NCI-H460 (cell line): ENCODE results near the gene ZDHHC24. TPM values are rescaled to one million over a fixed set of nuclear protein-coding genes. Genes with fewer than 3 reads are reported as not detected.
"Not testable (repeated sequence)": the region's sequence is repeated elsewhere in the genome, so short reads cannot be mapped to it uniquely, and the experiment has no call there.

Source experiments
- DNase-seq: peaks from one replicate; pipeline ENCODE4 v3.0.0-alpha.2; 2016; ENCODE audit warnings: low read depth; ENCODE audit errors: extremely low read depth
- polyA plus RNA-seq: library from polyadenylated mRNA; depleted of rRNA; stranded (reverse); fragments of >200 nt; gene quantifications from 2 replicates; pipeline ENCODE4 v1.2.3, GENCODE V29; 2014; cell fraction: nucleus; rRNA removed
- total RNA-seq: library from RNA; depleted of rRNA; stranded (reverse); fragments of >200 nt; shearing (Covaris generic); gene quantifications from 2 replicates; pipeline ENCODE4 v1.2.3, GENCODE V29; 2014; rRNA removed

ZDHHC24 gene, protein sequence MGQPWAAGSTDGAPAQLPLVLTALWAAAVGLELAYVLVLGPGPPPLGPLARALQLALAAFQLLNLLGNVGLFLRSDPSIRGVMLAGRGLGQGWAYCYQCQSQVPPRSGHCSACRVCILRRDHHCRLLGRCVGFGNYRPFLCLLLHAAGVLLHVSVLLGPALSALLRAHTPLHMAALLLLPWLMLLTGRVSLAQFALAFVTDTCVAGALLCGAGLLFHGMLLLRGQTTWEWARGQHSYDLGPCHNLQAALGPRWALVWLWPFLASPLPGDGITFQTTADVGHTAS
- 8.0 and 13.7 TPM in 2 replicates for total RNA-seq
- polyA plus RNA-seq, result 14.5 and 23.2 TPM in 2 replicates

DNA sequence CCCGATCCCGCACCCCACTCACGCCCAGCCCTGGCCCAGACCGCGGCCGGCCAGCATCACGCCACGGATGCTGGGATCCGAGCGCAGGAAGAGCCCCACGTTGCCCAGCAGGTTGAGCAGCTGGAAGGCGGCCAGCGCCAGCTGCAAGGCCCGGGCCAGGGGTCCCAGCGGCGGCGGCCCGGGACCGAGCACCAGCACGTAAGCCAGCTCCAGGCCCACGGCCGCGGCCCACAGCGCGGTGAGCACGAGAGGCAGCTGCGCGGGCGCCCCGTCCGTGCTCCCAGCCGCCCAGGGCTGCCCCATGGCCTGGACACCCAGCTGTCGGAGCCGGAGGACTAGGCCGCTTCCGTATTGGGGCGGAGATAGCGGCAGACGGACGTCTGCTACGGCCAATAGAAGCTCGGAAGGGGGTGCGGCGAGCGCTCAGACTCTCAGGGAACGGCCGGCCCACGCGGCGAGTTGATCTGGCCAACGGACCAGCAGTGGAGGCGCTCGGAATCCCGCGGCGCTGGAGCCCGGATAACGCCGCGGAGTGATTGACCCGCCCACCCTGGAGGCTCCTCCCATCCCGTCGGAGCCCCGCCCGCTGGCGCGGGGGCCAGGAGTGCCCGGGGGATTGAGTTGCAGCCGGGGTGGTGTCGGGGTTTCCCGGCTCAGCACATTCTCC lies at the start of gene ZDHHC24:
Gene ZDHHC24, minus strand, starts transcription at position 348 of the 667 bp plus-strand sequence. Its CDS starts 45 bp downstream, at position 303.
- peak; percentile 94 for DNase-seq

DNA sequence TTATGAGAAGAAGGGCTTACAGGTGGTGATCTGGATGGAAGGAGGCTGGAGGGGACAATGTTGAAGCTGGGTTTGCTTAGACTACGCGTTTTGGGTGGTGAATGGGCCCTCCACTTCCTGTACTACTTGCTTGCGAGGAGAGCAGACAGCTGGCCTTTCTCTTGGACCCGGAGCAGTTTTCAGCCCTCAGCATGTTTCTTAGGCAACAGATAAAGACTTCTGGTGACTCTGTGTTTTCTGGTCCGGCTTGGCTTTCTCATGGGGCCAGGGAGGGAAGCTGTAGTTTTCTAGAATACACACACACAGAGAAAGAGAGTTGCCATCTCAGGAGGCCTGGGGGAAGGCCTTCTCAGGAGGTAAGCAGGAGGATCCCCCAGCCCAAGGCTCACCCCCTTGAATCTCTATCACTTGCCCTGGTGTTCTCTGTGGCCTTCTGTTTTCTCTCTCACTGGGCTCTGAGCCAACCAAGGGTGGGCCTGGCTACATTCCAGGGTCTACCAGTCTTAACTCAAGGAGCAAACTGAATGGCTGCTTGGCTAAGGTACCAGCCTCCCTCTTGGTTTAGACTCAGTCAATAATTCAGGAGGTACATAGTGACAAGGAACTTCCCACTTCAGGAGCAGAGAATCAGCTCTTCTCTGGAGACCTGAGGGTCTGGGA lies 49.5 kb upstream of the ZDHHC24 start:
- DNase-seq, result no peak

DNA sequence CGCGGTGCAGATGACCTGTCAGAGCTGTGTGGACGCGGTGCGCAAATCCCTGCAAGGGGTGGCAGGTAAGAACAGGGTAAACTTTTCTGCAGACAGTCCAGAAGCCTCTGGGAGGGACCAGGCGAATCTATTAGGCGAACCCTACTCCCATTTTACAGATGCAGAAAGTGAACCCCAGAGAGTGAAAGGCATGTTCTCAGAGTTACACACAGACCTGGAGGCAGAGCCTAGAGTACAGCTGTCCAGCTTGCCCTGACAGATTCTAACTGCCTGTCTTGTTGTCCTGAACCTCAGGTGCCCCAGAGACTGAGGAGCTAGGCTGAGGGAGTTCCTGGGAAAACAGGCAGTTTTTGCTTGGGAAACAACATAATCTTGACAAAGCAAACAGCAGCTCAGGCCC lies 47.8 kb upstream of the ZDHHC24 start:
- DNase-seq, result no peak

DNA sequence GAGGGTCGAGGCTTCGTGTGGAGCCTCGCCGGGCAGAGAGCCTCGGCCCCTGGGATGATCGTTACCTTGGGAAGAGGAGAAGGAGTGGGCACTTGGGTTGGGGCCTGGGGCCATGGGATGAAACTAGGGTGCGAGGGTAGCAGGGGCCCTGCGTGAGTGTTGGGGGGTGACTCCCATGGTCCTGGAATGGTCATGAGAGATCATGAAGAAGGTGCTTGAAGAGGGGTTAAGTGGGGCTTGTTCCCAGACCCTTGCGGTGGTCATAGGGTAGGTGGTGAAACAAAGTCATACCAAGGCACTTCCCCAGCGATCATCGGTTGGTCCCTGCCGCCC lies 47.4 kb upstream of the ZDHHC24 start:
- DNase-seq, result no peak

DNA sequence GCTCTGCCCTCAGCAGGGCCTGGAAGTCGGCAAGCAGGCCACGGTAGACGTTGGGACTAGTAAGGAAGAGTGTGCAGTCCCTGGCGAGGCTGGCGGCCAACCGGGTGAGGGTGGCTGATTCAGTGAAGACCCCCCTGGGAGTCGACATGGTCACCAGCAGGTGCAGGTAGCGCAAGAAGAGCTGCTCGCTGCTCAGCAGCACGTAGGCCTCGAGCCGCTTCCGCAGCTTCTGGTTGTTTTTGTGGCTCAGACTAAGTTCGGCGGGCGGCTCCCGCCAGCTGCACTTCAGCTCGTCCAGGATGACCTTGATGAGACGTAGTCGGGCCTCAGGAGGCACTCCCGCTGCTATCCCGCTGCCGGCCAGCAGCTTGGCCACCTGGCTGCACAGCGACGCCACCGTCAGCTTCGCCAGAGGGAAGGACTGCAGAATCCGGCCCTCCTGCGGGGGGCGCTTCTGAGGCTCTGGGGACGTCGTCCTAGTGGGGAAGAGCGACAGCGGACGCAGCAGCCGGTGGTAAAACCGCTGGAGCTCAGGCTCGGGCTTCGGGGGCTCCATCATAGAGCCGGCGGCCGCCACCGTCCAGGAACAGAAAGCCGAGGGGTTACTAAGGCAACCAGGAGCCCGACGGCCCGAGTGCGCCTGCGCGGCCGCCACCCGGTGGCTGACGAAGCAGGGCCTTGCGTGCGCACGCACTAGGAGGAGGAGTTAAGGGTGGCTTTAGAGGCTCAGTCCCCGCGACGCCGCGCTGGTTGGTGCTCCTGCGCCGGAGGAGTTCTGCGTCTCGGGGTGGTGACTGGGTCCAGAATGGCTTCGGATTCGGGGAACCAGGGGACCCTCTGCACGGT lies 46.8 kb upstream of the ZDHHC24 start, which contains the start of the genes CCDC87 and CCS:
Gene CCDC87, minus strand, starts transcription at position 607 of the 846 bp plus-strand sequence. Its CDS starts 48 bp downstream, at position 559.
Gene CCS, plus strand, starts transcription at position 729 of the 846 bp plus-strand sequence. Its CDS starts 77 bp downstream, at position 806.
- DNase-seq, result peak; percentile 90

DNA sequence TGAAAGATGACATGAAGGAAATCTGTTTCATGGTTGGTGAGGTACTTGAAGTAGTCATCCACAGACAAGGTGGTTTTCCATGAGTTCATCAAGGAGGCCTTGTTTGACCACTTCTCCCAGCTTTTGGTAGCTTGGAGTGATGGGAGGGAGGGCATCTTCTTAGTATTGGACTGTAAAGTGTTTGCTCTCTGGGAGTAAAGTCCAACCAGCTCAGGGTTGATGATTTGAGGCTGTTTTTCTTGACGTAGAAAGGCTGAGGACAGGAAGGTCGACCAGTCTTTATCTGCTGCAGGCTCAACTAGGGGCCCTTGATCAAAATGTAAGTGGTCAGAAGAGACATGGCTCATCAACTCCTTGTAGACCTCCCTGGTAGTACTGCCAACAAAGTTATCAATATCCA lies 45.3 kb upstream of the ZDHHC24 start:
- no peak for DNase-seq

DNA sequence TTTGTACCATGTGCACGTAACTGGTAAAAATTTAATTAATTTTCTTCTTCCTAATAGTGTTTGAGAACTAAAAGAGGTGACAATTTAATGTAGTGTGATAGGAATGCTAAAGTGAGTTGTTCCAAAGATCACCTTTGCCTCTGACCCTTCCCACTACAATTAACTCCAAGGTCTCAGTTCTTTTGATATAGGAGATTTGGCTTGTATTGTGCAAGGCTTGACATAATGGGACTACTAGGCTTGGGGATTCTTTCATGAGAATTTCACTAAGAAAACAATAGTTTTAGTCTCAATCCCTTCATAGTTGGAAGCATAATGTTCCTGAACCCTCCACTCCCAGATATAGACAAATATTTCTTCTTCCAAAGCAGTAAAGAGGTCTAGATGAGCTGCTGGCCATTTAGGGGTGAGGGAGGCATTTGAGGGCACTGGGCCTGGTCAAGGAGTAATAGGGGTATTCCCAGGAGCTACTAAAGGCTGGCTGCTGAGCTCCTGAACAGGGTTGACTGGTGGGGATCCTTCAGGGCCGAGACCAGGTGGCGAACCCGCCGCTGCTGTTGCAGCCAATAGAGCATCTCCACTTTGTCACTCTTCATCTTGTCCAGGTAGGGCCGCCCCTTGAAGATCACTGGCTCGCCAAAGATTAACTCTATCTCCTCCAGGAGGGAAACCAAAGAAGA lies 44.3 kb upstream of the ZDHHC24 start:
- DNase-seq, result no peak

DNA sequence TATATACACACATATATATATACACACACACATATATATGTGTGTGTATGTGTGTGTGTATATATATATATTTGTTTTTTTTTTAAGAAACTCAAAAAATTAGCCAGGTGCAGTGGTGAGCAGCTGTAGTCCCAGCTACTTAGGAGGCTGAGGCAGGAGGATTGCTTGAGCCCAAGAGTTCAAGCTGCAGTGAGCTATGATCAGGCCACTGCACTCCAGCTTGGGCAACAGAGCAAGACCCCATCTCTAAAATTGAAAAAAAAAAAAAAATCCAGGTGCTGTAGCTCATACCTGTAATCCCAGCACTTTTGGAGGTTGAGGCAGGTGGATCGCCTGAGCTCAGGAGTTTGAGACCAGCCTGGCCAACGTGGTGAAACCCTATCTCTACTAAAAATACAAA lies 43.5 kb upstream of the ZDHHC24 start:
- not testable (repeated sequence) for DNase-seq

DNA sequence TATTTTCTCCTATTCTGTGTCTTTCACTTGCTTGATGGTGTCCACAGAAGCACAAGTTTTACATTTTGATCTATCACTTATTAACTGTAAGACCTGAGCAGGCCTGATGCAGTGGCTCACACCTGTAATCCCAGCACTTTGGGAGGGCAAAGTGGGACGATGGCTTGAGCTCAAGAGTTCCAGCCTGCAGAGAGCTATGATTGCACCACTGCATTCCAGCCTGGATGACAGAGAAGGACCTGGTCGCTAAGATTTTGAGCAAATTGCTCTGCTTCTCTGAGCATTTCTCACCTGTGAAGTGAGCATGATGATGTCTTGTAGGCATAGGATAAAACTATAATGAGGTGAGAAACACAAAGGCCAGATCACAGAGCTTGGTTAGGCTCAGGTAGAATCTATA lies 40.3 kb upstream of the ZDHHC24 start:
- no peak for DNase-seq

DNA sequence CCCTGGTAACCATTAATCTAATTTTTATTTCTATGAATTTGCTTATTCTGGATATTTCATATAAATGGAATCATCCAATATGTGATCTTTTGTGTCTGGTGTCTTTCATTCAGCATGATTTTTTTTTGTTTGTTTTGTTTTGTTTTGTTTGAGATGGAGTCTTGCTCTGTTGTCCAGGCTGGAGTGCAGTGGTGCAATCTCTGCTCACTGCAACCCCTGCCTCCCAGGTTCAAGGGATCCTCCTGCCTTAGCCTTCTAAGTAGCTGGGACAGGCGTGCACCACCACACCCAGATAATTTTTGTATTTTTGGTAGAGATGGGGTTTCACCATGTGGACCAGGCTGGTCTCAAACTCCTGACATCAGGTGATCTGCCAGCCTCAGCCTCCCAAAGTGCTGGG lies 39.6 kb upstream of the ZDHHC24 start:
- DNase-seq, result not testable (repeated sequence)

DNA sequence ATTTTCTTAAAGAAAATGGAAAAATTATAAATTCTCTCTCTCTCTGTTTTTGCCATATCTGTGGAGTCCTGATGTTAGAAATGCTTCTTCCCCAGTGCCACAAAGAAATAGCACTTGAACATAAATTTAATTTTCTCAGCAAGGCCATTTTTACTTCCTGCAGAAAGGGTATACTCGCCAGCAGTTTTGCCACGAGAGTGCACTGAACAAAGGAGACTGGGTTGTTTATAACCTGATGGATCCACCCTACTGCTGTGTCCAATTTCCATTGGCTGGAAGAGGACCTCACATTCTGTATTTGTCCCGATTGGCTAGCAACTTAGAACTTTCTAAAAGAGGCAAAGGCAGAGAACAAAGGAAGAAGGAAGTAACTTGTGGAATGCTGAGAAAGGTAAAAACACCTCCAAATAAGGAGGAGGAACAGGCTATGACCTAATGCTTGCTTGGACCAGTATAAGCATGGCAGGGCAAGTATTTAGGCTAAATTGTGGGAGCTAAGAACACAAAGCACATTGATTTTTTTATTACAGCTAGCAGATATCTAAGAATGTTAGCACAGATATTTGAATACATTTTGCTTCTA lies 36.8 kb upstream of the ZDHHC24 start:
- not testable (repeated sequence) for DNase-seq

DNA sequence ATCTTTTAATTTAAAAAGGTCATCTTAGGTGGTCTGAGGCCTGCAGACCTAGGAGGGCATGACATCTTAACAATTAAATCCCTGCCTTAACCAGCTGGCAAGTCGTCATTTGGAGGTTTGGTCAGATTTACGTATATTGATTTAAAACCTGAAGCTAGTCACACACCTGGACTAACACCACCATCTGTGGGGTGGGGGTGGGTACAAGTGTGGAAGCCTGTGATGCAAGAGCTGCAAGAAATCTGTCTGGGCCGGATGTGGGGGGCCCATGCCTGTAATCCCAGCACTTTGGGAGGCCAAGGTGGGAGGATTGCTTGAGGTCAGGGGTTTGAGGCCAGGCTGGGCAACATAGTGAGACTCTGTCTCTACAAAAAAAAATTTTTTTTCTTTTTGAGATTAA lies 35.4 kb upstream of the ZDHHC24 start:
- DNase-seq, result no peak

DNA sequence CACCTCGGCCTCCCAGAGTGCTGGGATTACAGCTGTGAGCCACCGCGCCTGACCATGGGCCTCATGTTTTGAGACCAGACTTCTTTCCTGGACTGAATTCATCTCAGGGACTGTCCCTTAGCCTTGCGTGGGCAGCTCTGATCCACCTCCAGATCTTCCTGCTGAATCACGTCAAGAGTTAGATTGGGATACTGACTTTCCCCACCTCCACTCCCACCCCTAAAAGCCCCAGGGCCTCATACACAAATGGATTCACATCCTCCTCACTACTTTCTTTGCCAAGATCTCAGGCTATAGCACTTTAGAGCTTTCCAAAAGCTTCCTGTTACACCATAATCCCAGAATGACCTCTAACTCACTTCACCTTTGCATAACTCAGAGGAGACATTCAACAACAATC lies 35.0 kb upstream of the ZDHHC24 start:
- no peak for DNase-seq

DNA sequence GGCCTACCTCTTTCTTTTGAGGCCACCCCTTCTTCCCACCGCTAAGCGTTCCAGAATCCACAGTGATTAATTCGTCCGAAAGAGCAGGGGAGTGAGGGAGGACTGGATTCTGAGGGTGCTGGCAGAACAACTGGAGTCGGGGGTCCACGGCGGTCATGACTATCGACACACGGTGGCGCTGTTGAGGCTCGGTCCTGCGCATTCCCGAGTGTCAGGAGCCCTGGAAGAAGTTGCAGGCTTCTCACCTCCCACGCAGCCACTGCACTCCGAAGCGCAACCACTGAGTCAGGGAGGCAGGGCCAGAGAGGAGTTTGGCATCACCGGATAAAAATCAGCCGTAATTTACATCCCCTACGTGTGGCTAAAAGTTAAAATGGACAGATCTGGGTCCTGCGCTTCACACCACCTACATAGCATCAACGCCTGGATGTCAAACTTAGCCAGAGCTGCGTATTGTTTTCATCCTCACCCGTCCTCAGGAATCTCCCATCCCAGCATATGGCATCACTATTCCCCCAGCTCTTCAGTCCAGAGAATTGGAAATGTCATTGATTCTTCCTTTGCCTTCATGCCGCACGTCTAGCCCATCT lies 33.3 kb upstream of the ZDHHC24 start:
- DNase-seq, result peak; percentile 36

DNA sequence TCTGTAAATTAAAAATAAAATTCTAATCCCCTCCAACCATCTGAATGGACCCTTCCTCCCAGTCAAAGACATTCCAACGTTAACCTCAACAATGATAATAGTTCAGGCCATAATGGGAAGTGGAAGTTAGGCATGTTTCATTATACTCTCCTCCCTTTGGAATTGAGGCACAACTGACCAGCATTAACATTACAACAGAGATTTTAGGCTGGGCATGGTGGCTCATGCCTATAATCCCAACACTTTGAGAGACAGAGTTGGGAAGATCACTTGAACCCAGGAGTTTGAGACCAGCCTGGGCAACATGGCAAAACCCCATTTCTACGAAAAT lies 25.0 kb upstream of the ZDHHC24 start:
- no peak for DNase-seq

DNA sequence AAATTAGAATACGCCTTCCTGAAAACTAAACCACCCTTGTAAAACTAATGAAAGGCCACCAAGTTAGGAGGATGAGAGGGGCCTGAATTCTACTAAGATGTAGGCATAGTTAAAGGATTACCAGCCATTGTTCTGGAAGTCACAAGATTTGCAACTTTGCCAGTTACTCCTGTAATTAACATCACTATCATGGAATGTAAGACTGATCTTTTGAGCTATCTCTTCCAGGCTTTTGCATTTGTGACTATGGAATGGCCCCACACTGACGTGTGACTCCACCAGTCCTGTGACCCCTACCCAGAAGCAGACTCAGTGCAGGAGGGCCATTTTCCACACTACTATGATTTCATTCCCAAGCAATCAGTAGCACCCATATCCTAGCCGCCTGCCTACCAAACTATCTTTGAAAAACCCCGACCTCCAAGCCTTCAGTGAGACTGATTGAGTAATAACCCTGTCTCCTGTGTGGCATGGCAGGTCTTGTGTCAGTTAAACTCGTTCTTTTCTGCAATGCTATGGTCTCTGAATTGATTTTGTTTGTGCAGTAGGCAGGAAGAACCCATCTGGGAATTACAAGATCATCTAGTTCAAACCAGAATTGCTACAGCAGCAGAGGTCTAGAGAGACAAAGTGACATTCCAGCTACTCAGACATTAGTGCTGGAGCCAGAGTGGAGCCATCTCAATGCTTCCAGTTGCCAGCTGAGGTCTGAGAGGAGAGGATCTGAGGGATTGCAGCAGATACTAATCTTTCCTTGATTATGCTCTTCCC lies 24.4 kb upstream of the ZDHHC24 start:
- DNase-seq, result no peak

DNA sequence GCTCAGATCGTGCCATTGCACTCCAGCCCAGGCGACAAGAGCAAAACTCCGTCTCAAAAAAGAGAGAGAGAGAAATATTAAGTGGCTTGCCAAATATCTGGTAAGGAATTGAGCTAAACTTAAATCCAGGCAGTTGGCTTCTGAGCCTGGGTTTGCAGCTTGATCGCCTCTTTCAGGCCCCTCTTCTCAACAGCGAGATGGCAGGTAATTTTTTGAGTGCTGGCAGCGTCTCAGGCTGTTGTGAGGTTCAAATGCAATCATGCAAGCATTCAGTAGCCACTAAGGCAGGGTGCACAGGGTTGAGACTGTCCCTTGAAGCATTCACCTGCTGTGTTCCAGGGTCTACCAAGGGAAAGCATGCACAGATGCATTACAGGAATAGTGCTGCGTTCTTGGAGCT lies 23.2 kb upstream of the ZDHHC24 start:
- no peak for DNase-seq

DNA sequence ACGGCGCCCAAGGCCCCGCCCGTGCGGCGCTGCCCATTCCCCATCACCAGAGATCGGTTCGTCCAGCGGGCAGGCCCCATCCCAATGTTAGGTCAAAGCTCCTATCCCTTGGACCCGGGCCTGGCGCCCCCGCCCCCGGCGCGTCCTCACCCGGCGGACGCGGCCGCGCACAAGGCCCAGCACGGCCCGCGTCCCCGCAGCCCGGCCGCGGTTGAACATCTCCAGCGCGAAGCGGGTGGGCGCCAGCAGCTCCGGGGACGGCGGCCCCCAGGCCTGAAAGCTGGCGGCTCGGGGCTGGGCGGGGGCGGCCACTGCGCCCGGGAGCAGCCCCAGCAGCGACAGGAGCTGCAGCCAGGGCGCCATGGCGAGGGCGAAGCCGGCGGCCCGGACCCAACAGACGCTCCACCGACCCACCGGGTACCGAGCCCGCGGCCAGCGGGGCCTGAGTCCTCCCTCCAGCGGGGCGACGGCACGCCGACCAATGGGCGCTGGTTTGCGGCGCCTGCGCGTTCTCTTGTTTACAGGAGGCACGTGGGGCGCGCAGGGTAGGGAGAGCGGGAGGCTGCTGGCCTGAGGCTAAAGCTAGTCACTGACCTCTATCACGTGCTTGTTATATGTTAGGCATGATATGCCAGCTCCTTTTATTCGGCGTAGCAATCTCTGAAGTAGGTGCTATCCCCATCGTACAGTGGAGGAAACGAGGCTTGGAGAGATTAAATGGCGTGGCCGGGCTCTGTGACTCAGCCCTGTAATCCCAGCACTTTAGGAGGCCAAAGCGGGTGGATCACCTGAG lies 22.5 kb upstream of the ZDHHC24 start, which contains the start of gene CTSF:
Gene CTSF, minus strand, starts transcription at position 483 of the 793 bp plus-strand sequence. Its CDS starts 120 bp downstream, at position 363.
- peak; percentile 59 for DNase-seq
